ELR (cell line): Measurements from ENCODE around the gene LMX1B.
"Not testable (repeated sequence)": the region's sequence is repeated elsewhere in the genome, so short reads cannot be mapped to it uniquely, and the experiment has no call there.

ENCODE experiments used
- DNase-seq: peaks from one replicate; pipeline ENCODE4 v3.0.0-alpha.2; 2015; ENCODE audit warnings: low read depth

The LMX1B gene

GRCh38 chr9:126633881-126634558 is 20.3 kb downstream of the LMX1B start:
- DNase-seq: no peak

GRCh38 chr9:126635061-126635460 is 21.3 kb downstream of the LMX1B start:
- DNase-seq: no peak

- DNase-seq: no peak
Measured at GRCh38 chr9:126635661-126636439, 22.1 kb downstream of the LMX1B start.

- no peak for DNase-seq
Measured at GRCh38 chr9:126636983-126637798, 23.5 kb downstream of the LMX1B start.

GRCh38 chr9:126638571-126639132 is 24.9 kb downstream of the LMX1B start:
- no peak for DNase-seq

DNA sequence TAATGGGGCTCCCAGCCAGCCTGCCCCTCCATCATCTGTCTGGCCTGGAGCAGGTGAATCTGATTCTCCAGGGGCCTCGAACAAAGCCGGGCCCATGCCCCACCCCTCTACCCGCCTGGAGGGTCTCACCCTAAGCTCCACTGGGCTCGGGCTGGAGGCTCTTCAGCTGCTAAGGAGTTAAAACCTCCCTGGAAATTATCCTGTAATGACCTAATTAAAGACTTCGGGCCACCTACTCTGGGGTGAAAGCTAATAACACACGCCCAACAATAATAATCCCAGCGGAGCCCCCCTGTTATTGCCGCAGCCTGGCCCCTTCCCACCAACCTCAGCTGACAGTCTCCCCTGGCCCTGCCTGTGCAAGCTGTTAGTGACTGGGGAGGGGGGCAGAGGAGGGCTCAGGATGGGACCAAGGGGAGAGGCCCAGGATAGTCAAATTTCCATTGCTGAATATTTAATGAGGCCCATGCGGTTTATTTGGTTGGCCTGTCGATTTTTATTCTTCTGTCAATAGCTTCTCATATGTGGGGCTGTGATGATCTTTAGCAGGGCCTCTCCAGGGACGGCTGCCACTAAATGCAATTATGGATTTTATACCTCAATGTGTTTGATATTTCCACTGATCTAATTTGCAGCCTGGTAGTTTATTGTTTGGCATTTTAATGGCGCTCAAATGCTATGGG is 25.7 kb downstream of the LMX1B start:
- no peak for DNase-seq

DNA sequence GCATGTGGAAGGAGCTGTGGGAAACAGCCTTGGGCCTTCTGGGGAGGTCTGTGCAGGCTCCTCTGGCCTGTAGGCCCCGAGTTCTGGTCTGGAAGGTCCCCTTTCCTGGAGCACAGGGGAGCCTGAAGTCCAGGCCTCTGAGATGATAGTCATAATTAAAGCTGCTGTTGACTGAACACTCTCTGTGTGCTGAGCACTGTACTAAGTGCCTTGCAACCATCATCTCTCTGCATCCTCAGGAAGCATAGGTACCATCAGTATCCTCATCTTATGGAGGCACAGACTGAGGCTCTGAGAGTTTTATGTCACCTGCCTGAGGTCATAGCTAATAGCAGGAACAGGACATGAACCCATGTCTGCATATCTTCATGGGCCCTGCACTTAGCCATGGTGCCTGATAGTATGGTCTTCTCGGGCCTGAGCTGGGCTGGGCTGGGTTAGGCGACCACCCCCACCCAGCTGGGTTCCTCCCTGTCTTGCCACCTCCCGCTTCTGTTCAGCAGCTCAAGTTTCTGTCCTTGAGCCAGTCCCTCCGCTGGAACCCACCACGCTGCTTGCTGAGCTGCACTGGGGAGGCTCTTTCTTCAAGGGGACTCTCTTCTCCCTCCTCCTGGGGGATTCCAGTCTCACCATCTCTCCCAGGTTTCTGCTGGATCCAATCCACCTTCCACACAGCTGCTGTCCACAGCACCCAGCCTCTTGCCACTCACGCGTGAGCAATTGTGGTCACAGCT is 27.6 kb downstream of the LMX1B start:
- no peak for DNase-seq

- DNase-seq: no peak
Measured at GRCh38 chr9:126642010-126642744, 28.4 kb downstream of the LMX1B start.

DNA sequence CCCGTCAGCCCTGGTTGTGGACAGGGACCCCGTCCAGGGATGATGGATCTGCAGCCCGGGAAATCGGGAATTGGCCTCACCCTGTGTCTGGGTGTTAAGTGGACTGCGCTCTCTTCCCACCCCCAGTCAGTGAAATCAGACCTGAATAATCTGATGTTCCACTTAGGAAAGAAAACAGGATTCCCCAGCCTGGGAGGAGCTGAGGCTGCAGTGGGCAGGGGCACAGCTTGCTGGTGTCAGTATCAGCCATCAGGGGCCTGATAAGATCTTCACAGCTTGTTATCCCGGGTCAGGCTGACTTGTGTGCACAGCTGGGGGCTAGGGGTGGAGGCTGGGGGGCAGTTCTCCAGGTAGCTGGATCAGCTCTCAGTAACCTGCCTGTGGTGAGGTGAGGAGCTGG is 29.1 kb downstream of the LMX1B start:
- no peak for DNase-seq

DNA sequence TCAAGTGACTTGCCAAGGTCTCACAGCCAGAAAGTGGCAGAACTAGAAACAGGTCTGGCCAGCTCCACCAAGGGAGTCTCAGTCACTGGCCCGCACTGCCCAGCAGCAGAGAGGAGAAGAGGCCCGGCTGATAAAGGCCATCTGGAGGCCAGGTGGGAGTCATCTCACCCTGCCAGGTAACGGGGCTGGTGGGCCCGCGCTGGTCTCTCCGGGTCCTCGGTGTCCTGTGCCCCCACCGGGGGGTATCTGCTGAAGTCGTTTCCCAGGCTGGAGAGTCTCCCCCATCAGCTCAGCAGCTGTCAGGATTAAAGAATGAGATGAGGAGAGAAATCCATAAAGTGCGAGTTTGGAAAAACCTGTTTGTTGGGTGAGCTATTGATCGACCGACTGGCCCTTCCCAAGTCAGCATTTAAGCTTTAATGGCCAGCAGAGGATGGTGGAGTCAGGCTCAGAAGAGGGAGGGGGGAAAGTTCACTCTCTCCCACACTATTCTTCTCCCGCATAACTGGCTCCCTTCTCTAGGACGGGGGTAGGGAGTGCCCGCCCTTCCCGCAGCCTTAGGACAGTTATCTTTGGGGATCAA is 30.3 kb downstream of the LMX1B start:
- no peak for DNase-seq

- no peak for DNase-seq
Measured at GRCh38 chr9:126646162-126646561, 32.4 kb downstream of the LMX1B start.

DNA sequence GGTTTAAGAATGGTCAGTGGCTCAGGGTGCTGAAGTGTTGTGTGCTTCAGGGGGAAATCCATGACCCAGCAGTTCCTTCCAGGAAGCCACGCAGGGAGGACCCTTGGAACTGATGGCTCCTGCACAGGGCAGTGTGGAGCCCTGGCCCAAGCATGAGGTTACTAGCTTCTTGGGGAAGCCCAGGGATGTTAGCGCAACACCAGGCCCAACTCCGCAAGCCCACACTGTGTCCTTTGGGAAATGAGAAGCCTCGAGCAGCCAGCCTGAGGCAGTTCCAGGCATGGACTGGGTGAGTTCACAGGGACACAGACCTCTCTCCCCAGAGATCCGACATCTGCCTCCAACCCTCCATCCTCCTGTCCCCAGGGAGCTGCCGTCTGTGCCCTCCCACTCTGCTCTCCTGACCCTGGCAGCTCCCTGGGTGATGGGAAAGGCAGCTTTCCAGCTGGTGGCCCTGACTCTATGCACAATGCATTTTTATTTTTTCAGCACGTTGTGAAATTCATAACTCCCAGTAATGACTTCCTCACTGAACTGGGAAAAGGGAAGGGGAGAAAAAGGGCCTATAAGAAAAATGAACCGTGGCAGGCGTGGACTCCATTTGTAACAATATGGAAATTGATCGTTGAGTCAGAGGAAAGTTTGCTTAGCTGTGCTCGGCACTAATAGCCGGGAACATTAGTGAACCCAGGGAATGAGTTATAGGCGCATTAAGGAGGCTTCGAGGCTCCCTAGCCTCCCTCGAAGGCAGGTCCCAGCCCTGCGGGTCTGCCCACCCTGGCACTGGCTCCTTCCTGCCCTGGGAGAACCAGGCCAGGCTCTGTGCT is 34.1 kb downstream of the LMX1B start:
- DNase-seq: no peak

GRCh38 chr9:126649477-126649876 is 35.7 kb downstream of the LMX1B start:
- no peak for DNase-seq

DNA sequence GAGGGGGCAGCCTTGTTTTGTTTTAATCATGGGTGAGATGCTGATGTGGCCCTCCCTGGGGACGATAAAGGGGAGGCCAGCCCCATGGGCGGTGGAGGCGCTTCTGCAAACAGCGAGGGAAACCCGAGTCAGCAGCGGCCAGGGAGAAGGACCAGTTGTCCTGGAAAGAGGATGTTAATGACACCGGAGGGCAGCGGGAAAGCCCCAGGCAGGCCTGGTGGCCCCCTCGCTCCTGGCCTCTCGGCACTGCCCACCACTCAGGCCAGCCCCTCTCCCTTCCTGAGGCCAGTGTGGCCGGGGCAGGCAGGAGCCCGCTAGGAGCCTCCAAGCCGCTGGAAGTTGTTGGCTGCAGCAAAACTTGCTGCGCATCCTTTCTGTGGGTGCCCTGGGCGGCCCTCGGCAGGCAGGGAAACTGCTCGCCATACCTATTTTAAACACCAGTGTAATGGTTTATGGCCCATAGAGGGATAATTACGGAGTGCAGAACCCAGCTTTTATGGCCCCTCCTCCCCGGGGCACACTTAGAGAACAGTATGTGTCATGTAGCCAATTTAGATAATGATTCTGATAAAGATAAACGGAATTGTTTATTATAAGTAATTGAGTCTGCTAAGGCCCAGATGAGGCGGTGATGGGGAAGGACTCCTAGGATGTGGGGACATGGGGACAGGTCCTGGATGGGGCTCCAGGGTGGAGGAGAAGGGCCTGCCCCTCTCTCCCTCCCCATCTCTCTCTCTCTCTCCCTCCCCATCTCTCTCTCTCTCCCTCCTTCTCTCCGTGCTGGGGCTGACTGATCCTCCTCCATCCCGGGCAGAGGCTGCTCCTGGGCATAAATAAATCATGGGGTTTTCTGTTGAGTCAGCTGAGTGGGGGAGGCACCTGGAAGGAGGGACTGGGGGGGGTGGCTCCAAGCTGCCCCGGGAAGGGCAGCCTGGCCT is 36.9 kb downstream of the LMX1B start:
- DNase-seq: no peak

GRCh38 chr9:126652140-126652582 is 38.4 kb downstream of the LMX1B start:
- no peak for DNase-seq

DNA sequence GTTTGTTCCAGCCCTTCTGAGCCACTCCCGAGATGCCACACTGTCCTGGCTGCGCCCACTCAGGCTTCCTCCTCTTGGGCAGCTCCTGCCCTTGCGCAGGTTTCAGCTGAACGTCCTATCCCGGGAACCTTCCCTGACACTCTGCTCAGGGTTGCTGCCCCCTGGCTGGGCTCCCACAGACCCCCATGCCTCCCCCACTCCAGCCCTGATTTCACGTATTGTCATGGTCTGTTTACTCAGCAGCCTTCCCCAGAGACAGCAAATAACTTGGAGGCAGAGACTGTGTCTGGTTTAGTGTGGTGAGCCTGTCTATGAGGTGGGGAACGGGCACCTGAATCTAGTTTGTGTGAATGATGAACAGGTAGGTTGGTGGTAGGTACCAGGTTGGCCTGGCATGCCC is 40.4 kb downstream of the LMX1B start:
- no peak for DNase-seq

- not testable (repeated sequence) for DNase-seq
Measured at GRCh38 chr9:126656214-126656613, 42.5 kb downstream of the LMX1B start.
